Hematopoietic multipotent progenitor cell (in vitro differentiated cells): ENCODE data around the gene GOLGA6L2. TPM values are rescaled to one million over a fixed set of nuclear protein-coding genes. Genes with fewer than 3 reads are reported as not detected.
"Not testable (repeated sequence)": the region's sequence is repeated elsewhere in the genome, so short reads cannot be mapped to it uniquely, and the experiment has no call there.

ENCODE experiments used
- DNase-seq, 3 donors: peaks; one replicate each; pipeline ENCODE4 v3.0.0-alpha.2; 2011 to 2015; ENCODE audit warnings: low read depth in 2 of 3, low spot score in 2 of 3
- total RNA-seq: library from RNA; depleted of rRNA; stranded (reverse); fragments of >200 nt; gene quantifications from one replicate; pipeline ENCODE4 v1.2.3, GENCODE V29; 2012

The GOLGA6L2 gene
- total RNA-seq, 1 donor: not detected

GRCh38 chr15:23424111-23424904 is 22.7 kb downstream of the GOLGA6L2 start:
- no peak for DNase-seq

DNA sequence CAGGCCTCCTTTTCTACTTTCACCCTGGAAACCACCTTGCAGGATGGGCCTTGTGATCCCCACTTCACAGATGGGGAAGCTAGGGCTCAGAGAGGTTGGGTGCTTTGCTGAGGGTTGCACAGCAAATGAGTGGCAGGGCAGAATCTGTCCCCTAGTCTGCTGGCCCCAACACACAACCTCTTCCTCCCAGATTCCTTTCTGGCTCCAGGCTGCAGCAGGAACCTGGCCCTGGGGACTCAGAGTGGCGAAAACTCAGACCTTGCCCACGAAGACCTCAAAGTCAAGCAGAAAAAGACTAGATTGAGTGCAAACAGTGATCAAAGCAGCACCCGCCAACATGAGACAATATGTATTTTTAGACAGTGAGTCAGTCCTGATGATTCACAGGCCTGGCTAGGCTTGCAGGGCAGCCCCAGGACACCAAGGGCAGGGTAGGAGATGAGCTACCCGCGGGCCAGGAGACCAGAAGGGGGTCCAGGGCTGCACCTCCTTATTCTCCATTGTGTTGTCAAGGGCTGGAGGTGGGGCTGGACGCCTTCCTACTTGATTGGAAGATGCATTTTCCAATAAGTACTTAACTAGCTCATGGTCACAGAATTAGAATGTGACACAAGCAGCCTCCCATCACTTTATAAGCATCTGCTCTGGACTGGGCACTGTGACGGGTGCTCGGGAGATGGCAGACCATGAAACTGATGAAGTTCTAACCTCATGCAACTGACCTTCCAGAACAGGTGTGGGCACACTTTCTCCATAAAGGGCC is 23.9 kb downstream of the GOLGA6L2 start:
- no peak for DNase-seq

- DNase-seq: no peak
These were observed 24.7 kb downstream of the GOLGA6L2 start for GRCh38 chr15:23422099-23422945.

DNA sequence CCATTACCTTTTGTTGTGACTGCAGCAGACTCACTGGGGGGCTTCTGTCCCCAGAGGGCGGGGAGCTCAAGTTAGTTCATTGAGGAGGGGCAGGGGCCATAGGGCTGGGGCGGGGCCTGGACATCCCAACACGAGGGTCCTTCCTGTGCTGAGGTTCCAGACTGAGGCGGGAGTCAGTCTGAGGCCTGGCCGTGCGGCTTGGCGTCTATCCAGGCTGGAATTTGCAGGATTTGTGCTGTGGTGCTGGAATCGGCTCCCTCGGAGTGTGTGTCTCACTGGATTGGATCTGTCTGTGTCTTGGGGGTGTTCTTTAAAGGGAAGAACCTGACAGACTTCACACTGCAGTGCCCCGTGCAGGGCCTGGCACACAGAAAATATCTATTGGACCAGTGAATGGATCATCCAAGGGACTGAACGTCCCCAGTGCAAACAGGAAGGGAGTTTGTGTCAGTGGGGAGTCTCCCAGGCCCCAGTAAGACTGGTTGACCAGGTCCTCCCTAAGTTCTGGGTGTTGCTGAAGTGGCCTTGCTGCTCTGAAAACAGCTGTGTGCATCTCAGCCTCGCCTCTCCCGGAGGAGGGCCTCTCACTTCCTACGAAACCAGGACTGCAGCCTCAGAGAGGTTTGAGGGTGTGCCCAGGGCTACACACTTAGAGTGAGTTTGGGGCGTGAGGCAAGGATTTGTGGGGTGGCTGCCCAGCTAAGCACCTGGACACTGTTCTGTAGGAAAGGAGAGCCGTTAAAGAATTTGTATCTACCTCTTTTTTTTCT is 26.1 kb downstream of the GOLGA6L2 start:
- DNase-seq: no peak

DNA sequence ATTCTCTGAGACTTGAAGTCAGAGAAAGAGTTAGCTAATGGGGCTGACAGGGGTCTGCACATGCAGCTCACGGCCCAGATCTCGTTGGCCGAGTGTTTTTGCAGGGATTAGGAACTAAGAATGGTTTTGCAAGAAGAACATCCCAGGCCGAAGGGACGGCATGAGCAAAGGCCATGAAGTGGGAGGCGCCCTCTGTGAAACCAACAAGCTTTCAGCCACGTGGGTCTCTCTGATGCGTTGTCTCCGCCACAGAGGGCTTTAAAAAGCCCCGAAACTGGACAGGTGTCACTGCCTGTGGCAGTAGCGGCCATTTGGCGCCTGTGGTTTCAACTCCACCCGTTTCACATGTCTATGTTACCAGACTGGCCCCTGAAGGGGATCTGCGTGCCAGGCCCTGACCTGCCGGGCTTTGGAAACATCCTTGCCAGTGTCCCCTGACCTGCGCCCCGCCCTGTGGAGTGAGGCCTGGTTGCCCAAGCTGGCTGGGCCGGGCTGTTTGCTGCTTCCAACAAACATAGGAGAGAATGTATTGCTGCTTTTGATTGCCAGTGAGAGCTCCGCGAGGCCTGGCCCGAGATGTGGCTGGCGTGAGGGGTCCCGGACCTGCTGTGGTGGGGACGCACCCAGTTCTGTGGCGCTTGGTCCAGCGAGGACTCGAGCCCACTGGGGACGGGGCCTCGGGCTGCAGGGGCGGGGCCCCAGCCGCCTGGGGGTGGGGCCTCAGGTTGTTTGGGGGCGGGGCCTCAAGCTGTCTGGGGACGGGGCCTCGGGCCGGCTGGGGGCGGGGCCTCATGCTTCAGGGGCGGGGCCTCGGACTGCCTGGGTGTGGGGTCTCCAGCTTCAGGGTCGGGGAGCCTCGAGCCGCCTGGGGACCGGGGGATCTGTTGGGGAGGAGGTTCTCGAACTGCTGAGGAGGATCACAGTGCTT is 30.4 kb downstream of the GOLGA6L2 start:
- no peak for DNase-seq

- DNase-seq: not testable (repeated sequence)
These were observed 31.2 kb downstream of the GOLGA6L2 start for GRCh38 chr15:23415866-23416265.

- DNase-seq: no peak
These were observed 31.6 kb downstream of the GOLGA6L2 start for GRCh38 chr15:23415321-23415865.

DNA sequence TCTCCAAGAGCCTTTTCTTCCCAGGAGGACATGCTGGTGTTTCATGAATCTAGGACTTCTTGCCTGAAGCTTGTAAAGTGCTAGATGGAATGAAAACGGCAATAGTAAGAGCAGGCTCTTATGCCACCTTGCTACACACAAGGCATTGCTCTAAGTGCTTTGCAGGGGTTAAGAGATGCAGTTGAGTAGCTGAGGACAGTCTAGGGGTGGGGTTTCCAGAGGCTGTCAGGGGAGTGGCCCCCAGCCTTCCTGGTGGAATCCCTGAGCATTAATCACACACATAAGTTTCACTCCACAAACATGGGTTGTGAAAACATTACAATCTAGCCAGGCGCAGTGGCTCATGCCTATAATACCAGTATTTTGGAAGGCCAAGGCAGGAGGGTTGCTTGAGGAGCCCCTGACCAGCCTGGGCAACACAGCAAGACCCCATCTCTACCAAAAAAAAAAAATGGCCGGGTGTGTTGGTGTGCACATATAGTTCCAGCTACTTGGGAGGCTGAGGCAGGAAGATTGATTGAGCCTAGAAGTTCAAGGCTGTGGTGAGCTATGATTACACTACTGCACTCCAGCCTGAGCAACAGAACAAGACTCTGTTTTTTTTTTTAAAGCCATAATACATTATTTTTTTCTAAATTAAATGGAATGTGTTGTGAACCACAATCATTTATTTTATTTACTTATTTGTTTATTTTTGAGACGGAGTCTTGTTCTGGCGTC is 34.0 kb downstream of the GOLGA6L2 start:
- not testable (repeated sequence) for DNase-seq

DNA sequence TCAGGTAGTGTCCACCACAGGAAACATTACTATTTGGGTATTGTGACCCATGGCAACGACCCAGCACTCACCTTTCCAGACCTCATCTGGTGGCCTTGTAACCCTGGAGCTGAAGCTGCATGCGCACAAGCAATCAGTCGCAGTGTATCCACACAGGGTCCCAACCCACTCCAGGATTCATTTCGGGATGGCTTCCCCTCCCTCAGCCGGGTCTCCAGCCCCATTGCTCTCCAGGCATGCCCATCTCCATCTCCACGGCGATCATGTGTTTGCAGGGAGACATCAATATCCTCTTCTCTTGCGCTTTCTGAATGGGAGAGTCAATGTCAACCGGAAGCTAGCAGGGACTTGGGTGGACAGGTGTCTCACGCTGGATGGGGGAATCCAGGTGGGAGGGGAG is 35.2 kb downstream of the GOLGA6L2 start:
- DNase-seq: no peak

DNA sequence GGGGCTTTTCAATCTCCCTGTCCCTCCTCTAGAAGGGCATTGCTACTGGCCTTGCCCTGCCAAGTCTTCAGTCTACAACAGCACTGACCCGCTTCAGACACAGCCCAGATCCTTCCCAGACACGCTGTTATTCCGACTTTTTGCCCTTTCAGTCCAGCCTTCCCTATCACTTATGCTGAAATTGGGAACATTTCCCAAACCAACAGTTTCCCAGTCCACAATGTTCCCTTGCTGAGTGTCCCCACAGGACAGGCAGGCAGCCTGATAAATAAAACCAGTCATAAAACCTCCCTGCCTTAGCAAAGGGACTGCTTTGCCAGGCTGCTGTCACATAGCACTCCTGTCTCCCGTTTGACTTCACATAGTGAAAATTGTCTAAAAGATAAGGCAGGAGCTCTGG is 43.5 kb downstream of the GOLGA6L2 start:
- DNase-seq: no peak

DNA sequence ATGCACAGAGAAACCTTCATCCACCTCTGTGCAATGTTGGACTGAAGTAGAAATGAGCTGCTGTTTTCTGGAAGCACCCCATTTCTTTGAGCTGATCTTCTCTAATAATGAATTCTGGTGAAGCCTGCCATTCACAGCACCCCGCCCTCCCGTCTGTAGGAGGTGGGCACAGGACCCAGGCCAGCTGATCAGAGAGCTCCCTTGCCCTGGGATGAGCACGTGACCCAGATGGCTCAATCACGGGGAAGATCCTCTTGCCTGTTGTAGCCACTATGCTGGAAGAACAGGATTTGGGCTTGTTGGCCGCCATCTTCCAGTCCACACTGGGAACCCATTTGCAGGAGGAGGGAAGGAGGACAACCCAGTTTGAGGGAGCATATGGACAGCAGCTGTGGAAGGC is 44.5 kb downstream of the GOLGA6L2 start:
- DNase-seq: no peak

GRCh38 chr15:23402140-23402539 is 44.9 kb downstream of the GOLGA6L2 start:
- DNase-seq: no peak

- no peak for DNase-seq
These were observed 45.4 kb downstream of the GOLGA6L2 start for GRCh38 chr15:23401627-23402026.

DNA sequence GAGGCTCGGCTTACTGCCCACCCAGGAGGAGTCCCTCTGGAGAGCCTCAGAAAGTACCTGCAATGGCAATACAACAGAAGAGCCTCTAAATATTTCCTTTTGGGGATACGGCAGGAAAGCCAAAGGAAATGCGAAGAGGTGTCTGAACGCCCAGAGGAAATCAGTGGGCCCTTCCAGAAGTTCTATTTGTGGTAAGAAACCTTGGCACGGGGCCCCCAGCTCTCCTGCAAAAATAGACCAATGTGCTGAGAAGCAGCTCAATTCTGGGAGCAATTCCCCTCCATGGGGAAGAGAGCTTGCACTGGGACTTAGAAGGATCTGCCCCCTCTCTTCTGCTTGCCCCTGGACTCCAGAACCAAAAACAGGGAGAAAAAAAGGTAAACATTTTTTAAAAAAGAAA is 47.8 kb downstream of the GOLGA6L2 start:
- not testable (repeated sequence) for DNase-seq

- not testable (repeated sequence) for DNase-seq
These were observed 48.7 kb downstream of the GOLGA6L2 start for GRCh38 chr15:23398357-23398756.

- DNase-seq: no peak
These were observed 49.3 kb downstream of the GOLGA6L2 start for GRCh38 chr15:23397779-23398178.

DNA sequence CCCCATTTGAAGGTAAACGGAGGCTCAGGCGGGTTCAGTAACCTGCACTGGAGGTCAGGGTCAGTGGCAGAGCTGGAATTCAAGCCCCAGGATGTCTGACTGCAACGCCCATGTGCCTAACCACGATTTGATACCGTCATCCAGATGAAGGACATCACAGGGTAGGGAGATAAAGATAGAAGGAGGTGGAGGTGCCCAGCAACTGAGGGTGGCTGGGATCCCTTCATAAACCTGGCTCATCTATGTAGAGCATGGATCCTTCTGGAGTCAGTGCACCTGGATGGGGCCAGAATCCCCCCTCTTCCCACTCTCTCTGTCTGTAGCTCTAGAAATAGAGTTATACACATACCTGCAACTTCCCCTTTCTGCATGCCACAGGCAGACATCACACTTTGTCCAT is 51.2 kb downstream of the GOLGA6L2 start:
- no peak for DNase-seq

- DNase-seq: no peak
These were observed 51.9 kb downstream of the GOLGA6L2 start for GRCh38 chr15:23395030-23395692.
